HG03571 (cell line): ENCODE measurements around the gene CFAP410.
"Not testable (repeated sequence)": the region's sequence is repeated elsewhere in the genome, so short reads cannot be mapped to it uniquely, and the experiment has no call there.

Experiments used
- ATAC-seq: cut with Tn5 transposase; IDR thresholded peaks from one replicate; pipeline ENCODE4 v1.9.1; 2021; ENCODE audit not compliant: unreplicated experiment

CFAP410 gene

GRCh38 chr21:44351535-44352252 lies 12.5 kb upstream of the CFAP410 start:
- no peak for ATAC-seq

DNA sequence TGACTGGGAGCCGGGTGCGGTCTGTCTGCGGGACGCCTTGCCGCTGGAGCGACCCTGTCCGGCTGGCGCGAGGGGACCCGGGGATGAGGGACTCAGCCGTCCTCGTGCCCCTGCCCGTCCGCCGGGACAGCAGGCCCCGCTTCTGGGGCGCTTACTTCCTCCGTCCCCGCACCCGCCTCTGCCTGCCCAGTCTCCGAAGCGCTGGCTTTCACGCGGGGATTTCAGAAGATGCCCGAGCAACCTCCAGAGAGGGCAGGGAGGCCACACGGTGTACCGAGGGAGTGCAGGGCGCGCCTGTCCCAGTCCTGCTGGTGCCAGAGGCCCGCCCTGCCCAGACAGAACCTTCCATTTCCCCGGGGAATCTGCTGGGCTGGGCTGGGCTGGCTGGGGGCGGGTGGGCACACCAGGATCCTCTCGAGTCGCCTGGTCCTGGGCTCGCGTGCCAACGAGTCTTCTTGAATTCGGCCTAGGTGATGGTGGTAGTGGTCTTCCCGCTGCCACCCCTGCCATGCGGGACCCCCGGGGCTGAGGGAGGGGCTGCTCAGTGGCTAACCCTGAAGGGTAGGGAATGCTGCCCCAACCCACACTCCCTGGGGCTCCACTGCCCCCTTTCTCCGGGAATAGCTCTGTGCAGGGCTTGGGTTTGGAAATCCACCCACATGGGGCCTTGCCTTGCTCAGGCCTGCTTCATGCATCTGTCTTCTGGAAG lies 11.7 kb upstream of the CFAP410 start:
- no peak for ATAC-seq

DNA sequence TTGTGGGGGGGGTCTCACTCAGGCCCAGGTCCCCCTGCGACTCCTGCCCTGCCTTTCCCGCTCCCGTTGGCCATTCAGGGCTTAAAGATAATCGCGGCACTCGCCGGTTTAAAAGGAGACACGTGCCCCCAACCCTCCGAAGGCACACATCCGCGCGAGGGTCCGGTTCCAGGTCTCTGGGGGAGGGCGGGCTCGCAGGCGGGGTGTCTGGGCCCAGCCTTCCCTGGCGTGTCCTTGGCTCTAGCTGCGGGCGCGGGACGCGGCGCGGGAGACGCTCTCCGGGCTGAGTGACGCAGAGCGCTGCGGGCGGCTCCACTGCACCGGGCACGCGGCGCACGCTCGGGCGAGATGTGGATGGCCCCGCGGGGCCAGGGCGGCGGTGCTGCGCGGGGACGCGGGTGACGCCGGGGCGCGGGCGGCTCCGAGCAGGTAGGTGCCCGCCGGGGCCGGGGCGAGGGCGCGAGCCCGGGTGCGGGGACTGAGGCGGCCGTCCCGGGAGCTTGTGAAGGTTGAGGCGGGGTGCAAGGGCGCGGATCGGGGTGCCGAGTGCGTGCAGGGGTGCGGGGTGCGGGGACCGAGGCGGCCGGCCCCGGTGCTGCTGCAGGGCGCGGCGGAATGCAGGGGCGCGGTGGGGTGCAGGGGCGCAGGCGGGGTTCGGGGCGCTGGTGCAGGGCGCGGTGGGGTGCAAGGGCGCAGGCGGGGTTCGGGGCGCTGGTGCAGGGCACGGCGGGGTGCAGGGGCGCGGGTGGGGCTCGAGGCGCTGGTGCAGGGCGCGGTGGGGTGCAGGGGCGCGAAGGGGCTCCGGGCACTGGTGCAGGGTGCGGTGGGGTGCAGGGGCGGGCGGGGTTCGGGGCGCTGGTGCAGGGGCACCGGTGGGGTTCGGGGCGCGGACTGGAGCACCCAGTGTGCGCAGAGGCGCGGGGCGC lies 10.9 kb upstream of the CFAP410 start:
- ATAC-seq, result no peak

DNA sequence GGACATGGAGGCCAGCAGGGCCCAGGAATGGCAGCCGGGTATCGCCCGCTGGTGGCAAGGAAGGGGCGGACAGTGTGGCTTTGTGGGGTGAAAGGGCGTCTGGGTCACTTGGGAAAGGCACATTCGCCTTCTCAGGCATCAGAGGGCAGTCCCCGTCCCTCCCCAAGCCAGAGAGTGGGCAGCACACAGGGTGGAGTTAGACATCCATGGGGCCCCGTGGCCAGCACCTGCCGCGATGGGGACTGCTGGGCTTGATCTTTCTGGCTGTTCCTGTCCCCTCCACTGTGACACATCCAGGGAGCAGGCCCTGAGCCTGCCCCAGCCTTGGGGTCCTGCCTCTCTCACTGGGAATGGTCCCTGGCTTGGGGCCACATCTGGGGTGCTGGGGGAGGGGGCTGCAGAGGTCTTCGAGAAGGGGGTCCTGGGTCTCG lies 10.2 kb upstream of the CFAP410 start:
- ATAC-seq, result no peak

DNA sequence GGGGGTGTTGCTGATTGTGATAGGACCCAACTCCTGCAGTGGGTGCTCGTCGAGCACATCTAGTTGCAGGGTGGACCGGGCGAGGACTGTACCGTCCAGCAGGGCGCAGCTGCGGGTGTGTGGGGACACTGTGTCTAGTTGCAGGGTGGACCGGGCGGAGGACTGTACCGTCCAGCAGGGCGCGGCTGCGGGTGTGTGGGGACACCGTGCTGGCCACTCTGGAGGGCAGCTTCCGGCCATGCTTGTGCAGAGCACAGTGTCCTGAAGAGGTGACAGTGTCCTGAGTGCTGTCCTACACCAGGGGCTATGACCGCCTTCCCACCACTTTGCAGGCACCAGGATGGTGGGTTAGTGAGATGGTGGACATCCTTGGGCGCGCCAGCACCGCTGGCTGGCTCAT lies 9.7 kb upstream of the CFAP410 start:
- no peak for ATAC-seq

DNA sequence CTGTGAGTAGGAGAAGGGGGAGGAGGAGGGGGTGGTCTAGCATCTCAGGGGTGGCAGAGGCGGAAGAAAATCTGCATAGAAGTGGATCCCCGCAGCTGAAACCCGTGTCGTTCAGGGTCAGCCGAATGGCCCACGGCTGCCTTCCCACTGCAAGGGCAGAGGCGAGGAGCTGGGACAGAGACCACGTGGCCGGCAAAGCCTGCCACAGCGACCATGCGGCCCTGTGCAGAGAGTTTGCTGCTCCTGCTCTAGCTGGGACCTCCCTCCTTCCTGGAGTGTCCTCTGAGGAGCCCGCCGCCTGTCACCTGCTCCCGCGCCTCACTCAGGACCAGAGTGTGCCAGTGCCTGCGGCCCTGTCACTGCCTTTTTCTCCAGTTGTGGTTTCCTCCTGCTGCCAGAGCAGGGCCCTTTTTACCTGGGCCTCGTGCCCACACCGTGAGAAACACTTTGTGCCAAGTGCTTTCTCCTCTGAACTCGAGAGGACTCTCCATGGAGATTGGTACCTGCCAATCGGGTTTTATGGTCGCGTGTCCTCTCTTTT lies 8.8 kb upstream of the CFAP410 start:
- ATAC-seq, result no peak

GRCh38 chr21:44345495-44345894 lies 6.3 kb upstream of the CFAP410 start:
- ATAC-seq, result no peak

GRCh38 chr21:44344541-44345183 lies 5.5 kb upstream of the CFAP410 start:
- no peak for ATAC-seq

- ATAC-seq, result not testable (repeated sequence)
These were observed 3.8 kb upstream of the CFAP410 start for GRCh38 chr21:44342981-44343380.

GRCh38 chr21:44341726-44342458 lies 2.7 kb upstream of the CFAP410 start:
- ATAC-seq, result not testable (repeated sequence)

DNA sequence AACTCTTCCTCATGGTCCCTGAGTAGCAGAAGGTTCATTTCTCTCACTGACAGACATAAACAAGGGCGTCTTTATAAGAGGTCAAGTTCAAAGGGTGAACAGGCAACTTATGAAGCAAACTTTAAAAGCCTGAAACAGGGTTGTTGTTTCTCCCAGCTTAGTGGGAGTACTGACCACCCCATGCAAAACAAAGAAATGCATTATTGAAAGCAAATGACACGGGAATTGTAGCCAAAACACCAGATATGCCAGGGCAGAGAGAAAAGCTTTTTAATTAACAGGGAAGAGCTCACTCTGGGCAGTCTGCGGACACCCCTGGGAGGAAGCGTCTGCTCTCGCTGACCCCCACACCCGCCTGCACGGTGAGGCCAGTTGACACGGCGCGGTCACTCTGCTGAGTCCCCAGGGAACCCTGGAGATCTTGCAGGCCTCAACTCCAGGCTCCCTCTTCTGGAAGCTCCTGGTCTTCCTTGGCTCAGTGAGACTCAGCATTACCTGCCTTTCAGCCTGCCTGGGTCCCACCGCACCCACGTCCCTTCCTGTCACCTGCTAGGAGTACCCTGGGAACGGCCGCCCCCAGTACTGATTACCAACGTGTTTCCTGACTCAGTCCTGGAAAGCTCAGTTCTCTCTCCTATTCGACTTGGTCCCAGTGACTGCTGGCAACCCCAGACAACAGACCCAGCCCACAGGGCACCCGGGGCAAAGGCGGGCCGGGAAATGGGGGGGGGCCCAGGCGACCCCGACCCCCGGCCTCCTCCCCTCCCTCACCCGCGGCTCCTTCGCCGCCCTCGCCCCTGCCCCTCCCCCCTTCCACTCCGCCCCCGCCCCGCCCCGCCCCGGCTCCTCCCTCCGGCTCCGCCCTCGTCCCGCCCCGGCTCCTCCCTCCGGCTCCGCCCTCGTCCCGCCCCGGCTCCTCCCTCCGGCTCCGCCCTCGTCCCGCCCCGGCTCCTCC lies 972 bp downstream of the CFAP410 start:
- no peak for ATAC-seq

DNA sequence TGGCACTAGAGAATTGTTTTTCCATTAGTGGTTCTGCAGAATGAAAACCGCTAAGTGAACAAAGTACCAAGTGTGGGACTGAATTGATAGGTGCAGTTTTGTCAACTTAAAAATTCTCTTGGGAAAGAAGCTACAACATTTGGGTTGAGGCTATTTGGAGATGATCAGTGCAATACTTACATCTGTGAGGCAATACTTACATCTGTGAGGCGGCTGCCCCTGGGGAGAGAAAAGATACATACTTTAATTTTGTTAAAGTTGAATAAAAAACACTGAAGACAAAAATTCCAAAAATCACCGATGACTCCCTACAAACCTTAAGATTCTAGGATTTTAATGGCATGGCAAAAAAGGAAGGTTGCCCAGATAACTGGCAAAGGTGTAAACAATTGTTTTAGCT lies 1.7 kb downstream of the CFAP410 start:
- no peak for ATAC-seq

GRCh38 chr21:44335266-44336059 lies 3.7 kb downstream of the CFAP410 start:
- no peak for ATAC-seq

DNA sequence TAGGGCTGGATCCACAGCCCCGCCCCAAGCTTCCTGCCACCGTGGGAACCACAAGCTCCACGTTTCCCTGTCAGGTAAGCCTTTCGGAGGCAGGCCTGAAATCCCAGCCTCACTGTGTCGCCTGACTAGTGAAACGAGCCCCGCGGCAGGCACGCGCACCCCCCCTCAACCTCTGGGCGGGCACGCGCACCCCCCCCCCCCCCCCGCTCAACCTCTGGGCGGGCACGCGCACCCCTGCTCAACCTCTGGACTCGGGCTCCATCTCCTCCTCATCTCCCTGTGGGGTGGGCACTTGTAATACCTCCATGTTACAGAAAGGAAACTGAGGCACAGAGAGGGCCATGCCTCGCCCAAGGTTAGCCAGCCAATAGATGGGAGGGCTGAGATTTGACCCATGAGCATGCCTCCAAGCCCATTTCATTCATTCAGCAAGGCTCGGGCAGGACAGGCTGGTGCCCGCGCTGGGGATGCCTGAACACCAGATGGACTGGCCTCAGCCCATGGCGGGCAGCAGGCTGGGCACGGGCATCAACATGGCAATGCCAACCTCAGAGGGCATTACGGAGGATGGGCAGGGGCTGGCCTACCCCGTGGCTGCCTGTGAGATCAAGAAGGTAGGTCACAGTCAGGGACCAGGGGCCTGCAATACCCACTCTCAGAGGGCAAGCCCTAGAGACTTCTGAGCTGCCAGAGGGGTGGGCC lies 4.7 kb downstream of the CFAP410 start:
- no peak for ATAC-seq

DNA sequence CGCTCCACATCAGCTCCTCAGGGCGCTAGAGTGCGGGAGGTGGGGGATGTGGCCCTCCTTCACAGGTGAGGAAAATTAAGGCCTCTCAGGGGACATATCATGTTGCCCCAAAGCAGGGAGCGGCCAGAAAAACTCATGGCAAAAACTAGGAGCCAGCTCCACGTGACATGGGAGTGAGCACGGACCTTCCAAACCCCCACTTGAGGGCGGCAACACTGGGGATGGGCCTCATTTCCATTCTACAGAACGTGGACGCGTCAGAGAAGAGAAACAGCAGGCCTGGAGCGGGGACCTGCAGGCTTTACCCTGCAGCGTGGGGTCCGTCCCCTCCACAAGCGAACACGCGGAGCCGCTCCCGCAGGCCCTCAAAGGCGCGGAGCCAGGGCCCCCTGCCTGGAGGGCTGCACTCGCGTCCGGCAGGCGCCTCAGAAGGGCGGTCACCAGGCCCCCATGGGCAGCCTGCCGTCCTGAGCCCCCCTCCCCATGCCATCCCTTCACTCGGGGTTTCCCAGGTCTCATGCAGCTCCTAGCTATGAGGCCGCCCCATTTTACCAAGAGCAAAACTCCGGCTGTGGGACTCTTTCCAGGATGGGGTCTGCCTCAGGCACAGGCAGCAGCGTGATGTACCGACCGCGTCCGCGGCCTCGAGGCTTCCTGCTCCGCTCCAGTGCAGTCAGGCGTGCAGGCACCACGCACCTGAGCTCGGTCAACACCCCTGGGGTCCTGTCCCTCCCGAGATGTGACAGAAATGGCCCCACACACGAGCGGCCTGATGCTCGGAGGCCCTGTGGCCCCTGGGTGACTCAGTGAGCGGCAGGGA lies 5.5 kb downstream of the CFAP410 start:
- no peak for ATAC-seq

DNA sequence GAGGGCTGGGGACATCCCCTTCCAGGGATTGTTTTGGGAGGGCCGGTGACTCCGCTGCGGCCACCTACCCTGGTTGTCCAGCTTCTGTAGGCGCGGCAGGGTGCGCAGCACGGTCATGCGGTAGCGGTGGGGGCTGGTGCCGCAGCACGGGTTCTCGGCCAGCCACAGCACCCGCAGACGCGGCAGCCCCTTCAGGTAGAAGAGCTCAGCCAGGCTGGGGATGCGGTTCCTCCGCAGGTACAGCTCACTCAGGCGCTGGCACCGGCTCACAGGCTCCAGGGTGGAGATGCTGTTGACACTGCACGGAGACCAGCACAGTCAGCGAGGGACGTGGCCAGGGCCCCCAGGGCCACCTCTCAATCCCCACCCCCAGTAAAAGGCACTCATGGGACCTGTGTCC lies 6.2 kb downstream of the CFAP410 start:
- no peak for ATAC-seq

DNA sequence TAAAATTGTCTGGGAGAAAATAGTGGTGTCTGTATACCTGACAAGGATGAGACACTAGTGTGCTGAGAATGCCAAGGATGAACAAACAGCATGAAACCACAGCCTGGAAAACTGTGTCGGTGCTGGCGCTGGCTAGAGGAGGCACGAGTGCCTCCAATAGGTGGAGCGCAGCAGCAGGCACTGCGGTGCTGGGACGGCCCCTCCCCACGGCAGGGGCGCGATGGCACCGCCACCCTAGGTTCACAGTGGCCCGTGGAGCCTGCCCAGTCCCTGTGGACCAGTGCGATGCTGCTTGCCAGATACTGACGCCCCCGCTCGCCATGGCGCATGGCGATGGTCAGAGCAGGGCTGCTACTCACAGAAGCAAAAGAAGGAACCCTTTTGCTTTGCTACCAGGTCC lies 6.8 kb downstream of the CFAP410 start:
- ATAC-seq, result no peak
